Activated naive CD8-positive, alpha-beta T cell treated with anti-CD3 and anti-CD28 coated beads, Interleukin-2, amount 50 U/mL, for 16 hours (primary cell): Measurements from ENCODE around the gene FER.
"Not testable (repeated sequence)": the region's sequence is repeated elsewhere in the genome, so short reads cannot be mapped to it uniquely, and the experiment has no call there.

ENCODE experiments used
- DNase-seq: peaks from one replicate; pipeline ENCODE4 v3.0.0-alpha.2; 2020; ENCODE audit warnings: low read depth, low spot score

FER gene

GRCh38 chr5:108881133-108881532 is 133.4 kb downstream of the FER start:
- DNase-seq, result no peak

GRCh38 chr5:108884736-108885135 is 137.0 kb downstream of the FER start:
- DNase-seq, result no peak

- DNase-seq, result no peak
Observed at GRCh38 chr5:108898257-108898656, 150.6 kb downstream of the FER start.

- DNase-seq, result no peak
Observed at GRCh38 chr5:108898707-108899106, 151.0 kb downstream of the FER start.

DNA sequence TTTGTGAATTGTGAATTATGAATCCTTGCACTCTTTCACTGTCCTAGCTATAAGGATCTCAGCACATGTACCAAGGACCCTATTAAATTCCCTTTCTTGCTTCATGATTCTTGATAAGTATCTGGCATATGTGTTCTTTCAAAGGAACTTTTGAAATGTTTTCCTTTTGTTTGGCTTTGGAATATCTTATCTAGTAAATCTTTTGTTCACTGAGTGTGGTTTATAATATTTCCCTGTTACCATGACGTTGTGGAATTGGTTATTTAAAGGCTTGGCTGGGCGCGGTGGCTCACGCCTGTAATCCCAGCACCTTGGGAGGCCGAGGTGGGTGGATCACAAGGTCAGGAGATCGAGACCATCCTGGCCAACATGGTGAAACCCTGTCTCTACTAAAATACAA is 151.5 kb downstream of the FER start:
- DNase-seq, result not testable (repeated sequence)

- DNase-seq, result no peak
Observed at GRCh38 chr5:108900668-108901067, 153.0 kb downstream of the FER start.

DNA sequence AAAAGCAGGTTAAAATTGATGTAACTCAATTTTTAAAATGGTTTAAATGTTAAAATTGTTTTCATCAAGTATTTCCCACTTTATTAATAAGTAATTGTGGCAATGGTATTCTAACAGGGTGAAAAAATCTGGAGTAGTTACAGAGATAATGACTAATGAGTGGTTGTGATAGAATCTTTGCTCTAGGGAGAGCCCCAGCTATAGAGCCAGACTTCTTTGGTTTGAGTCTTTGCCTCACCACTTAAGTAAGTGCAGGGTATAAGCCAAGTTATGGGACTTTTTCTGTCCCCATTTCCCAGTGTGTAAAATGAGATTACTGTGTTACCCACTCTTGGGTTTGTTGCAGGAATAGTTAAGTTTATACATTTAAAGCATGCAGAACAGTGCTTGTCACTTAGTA is 158.1 kb downstream of the FER start:
- no peak for DNase-seq

GRCh38 chr5:108910627-108911026 is 162.9 kb downstream of the FER start:
- DNase-seq, result no peak

- DNase-seq, result no peak
Observed at GRCh38 chr5:108911055-108911454, 163.4 kb downstream of the FER start.

DNA sequence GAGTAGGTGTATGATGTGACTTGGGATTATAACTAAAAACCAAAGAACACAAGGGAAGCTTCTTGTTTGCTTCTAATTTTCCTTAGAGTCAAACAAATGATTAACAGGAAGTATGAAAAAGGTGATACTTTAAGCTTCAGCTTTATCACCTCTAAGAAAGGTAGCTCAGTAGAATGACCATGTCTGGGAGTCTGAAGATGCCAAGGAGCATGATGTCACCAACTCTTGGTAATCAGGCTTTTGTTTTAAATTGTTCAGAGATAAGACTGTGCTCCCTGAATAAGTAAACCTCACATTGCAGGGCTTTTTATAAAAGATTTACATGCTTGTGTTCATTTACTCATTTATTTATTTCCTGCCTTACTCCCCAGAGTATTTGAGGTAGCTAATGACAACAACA is 169.9 kb downstream of the FER start:
- DNase-seq, result no peak

DNA sequence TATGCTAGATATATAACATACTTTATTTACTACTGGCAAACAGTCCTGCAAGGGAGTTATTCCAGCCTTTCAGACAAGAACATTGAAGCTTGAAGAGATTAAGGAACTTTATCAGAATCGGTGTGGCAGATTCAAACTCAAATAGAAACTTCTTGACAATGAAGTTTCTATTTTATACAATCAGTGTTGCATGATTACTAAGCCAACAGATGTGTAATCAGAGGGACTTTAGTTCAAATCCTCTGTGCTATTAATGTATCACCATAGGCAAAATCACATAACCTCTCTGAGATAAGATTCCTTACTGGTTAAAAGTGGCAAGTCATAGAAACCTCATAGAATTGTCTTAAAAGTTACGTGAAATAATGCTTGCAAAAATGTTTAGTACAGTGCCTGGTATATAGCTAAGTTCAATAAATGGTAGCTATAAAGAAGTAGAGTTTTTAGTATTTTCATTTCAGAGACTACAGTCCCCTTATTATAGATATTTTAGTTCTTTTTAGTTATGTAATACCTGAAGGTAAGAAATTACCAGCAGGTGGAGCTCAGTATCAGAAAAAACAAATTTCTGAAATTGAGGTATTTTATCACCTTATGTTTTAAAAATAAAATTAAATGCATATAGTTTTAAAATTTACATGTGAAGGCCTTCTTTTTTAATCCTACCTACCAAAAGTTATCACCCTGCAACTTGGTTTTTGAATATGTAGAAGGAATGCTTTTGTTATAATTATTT is 172.1 kb downstream of the FER start:
- no peak for DNase-seq

- DNase-seq, result no peak
Observed at GRCh38 chr5:108924457-108924961, 176.8 kb downstream of the FER start.

DNA sequence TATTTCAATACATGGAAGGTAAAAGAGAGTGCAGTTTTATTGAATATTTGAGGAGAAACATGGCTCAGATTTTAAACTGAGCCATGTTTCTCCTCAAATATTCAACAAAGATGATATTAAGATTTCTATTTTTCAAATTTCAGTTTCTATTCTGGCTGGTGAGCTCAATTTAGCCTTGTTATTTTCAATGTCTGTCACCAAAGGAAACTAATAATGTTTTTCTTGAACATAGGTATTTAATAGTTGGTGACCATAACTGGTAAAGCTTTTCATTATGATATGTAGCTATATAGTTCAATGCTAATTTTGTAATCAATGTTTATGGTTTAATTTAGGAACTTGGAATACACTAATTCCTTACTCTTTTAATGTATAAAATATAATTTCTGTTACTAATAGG is 177.4 kb downstream of the FER start:
- DNase-seq, result no peak

- no peak for DNase-seq
Observed at GRCh38 chr5:108930107-108930506, 182.4 kb downstream of the FER start.

GRCh38 chr5:108935611-108936010 is 187.9 kb downstream of the FER start:
- DNase-seq, result no peak

DNA sequence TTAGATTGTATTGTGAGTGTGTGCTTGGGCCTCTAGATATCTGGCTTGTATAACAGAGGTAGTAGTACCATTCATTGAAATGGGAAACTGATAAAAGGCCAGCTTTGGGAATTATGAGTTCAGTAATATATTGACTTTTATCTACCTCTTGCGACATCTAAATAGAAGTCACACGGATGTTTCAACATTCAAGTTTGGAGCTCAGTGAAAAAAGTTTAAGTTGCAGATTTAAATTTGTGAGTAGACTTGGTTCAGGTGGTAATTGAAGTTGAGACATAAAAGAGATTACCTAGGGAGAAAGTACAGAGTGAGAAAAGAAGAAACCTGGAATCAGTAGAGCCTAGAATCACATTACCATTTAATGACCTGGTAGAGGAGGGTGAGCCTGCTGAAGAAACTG is 189.5 kb downstream of the FER start:
- no peak for DNase-seq

DNA sequence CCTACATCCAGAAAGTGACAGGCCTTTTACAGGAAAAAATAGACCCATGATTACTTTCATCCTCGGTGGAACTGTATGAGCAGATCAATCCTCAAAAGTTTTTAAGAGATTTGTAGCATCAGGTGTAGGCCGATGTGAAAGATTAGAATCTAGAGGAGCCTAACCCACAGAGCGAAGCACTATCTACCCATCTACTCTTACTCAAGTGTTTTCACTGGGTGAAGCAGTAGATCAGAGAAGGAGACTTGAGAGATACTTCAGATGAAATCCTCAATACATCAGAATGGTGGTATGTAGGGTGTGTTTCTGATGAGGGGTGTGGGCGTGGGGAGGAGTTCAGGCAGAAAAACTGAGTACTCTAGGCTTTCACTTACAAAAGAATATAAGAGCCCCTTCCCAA is 192.8 kb downstream of the FER start:
- DNase-seq, result no peak

GRCh38 chr5:108941746-108942145 is 194.0 kb downstream of the FER start:
- no peak for DNase-seq

DNA sequence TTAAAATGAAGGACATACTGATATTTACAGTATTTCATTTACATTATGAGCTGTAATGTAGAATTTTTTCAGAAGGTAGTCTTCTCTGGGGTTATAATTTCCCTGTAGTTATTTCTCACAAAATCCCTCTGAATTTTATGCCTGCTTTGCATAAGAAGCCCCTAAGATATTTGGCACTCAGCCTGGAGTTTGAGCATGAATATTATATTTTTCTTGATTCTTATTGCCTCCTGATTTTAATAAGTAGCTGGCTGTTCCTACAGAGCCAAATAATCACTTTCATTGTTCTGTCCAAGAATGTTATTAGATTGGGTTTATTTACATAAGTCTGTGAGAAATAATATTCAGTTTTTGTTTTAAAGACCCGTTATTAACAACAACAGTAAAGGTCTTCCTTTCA is 195.0 kb downstream of the FER start:
- DNase-seq, result no peak

- no peak for DNase-seq
Observed at GRCh38 chr5:108945094-108945493, 197.4 kb downstream of the FER start.

DNA sequence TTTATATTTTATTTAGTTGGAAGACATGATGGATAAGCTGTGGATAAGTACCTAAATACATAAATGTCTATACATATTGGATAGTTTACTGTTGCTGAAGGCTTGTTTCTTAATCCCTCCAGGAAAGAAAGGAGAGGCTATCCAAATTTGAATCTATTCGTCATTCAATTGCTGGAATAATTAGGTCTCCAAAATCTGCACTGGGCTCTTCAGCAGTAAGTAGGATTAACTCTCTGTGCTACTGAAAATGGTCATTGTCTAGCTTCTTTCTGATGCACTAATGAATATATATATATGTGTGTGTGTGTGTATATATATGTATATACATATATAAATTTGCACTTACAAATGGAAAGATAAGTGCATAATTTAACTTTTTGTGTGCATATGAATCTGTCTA is 198.3 kb downstream of the FER start:
- no peak for DNase-seq

DNA sequence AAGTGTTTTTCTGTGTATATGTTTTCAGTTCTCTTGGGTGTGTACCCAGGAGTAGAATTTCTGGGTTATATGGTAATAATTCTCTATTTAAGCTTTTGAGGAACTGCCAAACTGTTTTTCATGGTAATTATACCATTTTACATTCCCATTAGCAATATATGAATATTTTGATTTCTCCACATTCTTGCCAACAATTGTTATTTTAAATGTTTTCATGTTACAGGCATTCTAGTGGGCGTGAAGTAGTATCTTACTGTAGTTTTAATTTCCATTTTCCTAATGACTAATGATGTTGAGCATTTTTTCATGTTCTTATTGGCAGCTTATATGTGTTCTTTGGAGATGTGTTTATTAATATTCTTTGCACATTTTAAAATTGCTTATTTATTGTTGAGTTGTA is 199.5 kb downstream of the FER start:
- DNase-seq, result no peak

GRCh38 chr5:108950276-108950675 is 202.6 kb downstream of the FER start:
- DNase-seq, result no peak

DNA sequence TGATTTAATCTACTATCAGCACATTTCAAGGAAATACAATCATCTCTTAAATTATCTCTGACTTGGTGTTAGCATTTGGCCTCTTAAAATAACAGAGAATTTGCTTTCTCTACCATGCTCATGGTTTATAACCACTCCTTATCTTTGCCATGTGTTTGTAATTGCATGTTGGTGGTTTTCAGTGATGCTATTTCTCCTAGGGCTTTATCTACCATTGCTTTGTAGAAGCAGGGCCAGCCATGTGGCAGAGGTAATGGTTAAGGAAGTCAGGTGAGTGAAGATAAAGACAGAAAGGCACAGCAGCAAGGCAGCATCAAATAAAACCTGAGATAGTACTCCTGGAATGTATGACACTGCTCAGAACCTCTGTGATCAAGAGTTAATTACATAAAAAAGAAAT is 206.2 kb downstream of the FER start:
- no peak for DNase-seq
